NCI-H2107 treated with DMSO at 0.1 percent for 48 hours (cell line): ENCODE data around the gene FXYD2.
A peak's percentile ranks its signal among the peaks of the same experiment; 100 is the strongest.
"Not testable (repeated sequence)": the region's sequence is repeated elsewhere in the genome, so short reads cannot be mapped to it uniquely, and the experiment has no call there.

Source experiments
- DNase-seq: peaks from one replicate; lab custom pipeline; 2025; ENCODE audit not compliant: unreplicated experiment; lab: John Stamatoyannopoulos, UW

Gene FXYD2

DNA sequence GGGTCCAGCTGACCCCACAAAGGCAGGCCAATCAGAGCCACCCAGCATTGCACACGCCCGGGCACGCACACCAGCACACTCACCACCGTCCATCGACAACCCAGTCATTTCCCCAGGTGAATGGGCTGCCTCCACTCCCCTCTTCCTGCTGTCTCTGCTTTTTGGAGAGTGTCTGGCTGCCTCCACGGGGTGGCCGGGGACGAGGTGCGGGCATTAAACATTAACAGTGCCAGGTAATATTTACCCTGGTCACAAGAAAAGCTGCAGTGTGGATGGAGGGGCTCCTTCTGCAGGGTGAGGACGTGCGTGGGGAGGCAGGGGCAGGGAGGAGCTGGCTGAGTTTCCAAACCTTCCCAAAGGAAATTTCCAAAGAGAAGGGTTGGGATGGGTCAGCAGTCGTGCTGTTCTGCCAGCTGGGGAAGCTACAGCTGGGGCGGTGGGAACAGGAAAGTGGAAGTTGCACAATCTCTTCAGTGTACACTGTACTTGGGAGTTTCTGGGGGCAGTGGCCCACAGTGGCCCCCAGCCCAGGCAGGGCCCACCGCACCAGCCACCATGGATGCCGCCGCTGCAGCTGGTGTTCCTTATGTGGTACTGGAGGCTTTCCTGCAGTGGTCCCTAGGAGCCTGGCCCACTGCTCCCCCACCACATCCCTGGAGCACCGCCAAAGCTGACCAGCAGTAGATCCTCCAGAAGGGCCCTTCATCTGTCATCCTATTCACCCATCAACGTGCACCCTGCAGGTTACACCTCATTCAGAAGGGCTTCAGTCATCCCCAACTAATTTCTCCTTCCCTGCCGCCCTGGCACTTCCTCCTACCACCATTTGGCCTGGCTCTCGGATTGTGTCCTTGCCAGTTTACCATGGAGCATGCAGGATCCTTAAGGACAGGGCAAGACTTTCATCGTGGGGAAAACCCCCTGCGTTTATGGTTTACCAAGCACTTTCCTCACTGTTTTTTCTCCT lies at the start of gene FXYD2:
Gene FXYD2, minus strand, starts transcription at position 174 of the 967 bp plus-strand sequence. Its CDS starts 66 bp downstream, at position 108.
- no peak for DNase-seq

GRCh38 chr11:117873828-117874125 lies 49.2 kb upstream of the FXYD2 start:
- no peak for DNase-seq

DNA sequence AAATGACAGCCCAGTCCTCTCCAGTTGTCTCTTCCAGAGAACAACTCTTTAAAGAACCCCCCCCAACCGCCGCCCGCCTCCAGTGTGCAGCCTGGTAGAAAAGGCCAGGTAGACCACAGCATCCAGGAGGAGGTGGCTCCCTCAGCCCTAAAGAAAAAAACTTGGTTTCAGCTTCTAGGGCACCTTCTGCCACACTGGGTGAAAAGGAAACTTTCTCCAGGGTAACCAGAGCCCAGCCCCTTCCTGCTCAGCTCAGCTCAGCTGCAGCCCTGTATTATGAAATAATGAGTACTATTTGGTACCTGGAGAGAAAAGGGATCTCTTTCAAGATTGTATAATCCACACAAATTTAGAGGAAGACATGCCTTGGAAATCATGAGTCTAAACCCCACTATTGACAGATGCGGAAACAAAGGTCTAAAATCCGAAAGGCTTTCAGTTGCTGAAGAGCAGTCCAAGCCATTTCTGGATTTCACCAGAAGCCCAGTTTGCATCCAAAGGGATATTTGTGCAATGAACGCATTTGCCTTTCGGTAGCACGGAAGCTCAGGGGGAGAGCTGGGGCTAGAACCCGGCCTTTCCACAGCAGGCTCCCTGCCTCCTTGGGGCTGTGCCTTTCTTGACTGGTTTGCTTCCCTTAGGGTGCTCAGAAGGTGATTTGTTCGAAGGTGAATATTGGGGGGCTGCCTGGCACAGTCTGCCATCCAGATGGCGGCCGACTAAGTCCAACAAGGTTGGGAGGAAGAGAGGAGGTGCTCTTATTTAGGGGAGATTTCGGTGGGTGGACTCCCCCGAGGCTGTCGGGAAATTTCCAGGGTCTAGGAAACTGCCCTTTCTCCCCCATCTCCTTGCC lies 48.7 kb upstream of the FXYD2 start:
- no peak for DNase-seq

- DNase-seq: no peak
Measured at GRCh38 chr11:117872420-117872961, 47.9 kb upstream of the FXYD2 start.

- no peak for DNase-seq
Measured at GRCh38 chr11:117871784-117872183, 47.2 kb upstream of the FXYD2 start.

DNA sequence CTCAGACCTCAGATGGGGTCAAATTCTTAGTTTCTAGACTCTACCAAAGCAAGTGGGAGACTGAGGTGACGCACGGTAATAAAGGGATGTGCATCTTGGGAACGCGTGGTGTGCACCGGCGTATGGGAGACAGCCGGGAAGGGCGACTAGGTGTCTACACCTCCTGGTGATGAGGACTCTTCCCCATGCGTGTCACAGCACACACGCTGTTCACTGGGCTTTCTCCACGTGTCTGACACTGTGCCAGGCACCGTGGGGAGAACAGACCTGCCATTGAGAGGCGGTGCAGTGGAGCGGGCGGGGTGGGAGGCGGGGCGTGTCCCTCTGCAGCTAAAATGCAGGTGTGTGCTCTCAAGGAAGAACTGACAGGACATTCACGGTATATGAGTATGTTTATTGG lies 46.6 kb upstream of the FXYD2 start:
- DNase-seq: no peak

- peak; percentile 78 for DNase-seq
Measured at GRCh38 chr11:117870103-117870952, 45.8 kb upstream of the FXYD2 start.

- DNase-seq: no peak
Measured at GRCh38 chr11:117869604-117870003, 45.1 kb upstream of the FXYD2 start.

- peak; percentile 80 for DNase-seq
Measured at GRCh38 chr11:117868815-117869561, 44.4 kb upstream of the FXYD2 start.

- no peak for DNase-seq
Measured at GRCh38 chr11:117868088-117868487, 43.5 kb upstream of the FXYD2 start.

- DNase-seq: no peak
Measured at GRCh38 chr11:117866526-117866925, 42.0 kb upstream of the FXYD2 start.

DNA sequence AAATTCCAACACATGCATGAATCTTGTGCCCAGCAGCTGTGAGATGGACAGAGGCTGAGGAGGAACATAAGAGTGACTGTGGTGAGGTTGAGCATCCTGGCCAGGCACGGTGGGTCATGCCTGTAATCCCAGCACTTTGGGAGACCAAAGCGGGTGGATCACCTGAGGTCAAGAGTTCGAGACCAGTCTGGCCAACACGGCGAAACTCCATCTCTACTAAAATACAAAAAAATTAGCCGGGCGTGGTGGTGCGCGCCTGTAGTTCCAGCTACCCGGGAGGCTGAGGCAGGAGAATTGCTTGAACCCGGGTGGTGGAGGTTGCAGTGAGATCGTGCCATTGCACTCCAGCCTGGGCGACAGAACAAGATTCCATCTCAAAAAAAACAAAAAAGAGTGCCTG lies 41.0 kb upstream of the FXYD2 start:
- not testable (repeated sequence) for DNase-seq

GRCh38 chr11:117863383-117863782 lies 38.8 kb upstream of the FXYD2 start:
- no peak for DNase-seq

DNA sequence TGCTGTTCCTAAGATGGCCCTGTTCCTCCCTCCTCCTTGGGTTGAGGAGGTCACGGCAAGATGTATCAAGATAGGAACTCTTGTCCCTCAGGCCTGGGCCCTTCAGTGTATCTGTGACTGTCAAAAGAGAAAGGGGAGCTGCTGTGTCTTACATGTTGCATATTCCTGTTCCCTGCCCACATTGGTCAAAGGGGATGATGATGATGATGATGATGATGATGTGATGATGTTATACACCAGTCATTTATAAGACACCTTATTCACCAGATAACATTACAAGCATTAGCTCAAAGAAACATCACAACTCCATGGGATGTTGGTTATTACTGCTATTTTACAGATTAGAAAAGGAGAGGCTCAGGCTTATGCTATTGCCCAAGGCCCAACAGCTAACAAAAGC lies 38.2 kb upstream of the FXYD2 start:
- no peak for DNase-seq

DNA sequence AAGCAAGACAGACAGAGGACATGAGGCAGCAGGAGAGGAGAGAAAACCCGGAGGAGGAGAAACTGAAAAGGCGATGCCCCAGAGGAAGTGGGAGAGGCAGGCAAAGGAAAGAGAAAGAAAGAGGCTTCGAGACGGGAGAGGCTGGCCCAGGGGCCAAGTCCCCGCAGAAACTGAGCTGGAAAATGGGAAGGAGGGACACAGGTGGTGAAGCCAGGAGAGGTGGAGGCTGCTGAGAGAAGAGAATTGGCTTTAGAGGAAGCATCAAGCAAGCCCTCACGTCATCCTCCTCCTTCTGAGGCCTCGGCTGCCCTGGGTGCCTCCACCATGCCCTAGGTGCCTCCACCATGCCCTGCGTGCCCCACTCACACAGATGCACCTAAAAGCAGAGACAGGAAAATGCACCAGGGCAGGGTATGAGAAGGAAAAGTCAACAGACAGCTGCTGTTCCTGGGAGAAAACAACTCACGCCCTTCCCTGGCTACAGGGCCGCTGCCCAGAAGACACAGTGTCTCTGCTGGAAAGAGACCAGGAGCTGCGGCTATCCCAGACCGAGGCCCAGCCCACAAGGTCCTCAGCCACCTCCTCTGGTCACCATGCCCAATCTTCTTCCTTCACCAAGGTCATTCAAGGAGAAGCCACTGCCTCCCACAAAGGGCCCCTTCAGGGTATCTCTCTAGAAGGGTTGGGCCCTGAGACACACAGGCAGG lies 37.6 kb upstream of the FXYD2 start:
- no peak for DNase-seq

GRCh38 chr11:117861151-117862018 lies 36.8 kb upstream of the FXYD2 start:
- peak; percentile 97 for DNase-seq

DNA sequence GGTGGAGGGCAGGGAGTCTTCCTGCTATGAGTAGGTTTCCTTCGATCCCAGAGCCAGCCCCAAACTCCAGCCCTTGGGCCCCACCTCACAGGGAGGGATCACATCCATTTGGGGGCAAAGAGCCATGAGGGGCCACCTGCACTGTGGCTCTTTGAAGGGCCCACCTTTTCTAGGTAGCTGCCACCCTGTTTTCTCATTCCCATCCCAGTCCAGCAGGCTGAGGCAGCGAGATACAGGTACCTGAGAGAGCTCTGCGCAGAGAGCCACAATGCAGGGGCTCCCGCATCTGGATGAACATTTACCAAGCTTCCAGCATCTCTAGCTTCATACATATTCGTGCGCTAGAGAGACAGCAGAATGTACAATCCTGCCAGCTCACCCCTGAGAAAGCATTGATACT lies 35.6 kb upstream of the FXYD2 start:
- no peak for DNase-seq

DNA sequence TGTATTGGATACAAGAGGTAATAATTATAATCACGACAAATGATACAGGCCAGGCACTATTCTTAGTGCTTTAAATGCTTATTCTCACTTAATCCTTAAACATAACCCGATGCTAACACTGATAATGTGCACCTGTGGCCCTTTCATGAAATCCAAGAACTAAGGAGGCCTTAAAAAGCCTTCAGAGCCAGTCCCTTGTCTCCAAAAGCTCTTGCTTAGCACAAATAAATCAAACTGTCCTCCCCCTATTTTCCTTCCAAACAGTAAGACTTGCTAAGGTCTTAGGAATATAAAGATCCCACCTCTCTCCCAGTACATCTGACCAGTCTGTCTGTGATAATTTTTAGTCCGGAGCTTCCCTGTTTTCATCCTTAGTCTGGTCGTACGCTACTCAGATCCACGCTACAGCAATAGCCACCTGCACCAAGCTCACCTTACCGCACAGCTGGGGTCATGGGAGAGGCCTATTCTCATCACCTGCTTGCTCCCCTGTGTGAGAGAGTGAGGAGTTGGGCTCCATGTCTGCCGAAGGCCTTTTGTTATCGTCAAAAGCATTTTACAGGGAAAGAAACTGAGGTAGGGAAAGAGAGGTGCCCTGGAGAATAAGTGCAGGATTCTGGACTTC lies 35.1 kb upstream of the FXYD2 start:
- DNase-seq: peak; percentile 75
